Measurements from ENCODE around the gene NXPE3. TPM values are rescaled to one million over a fixed set of nuclear protein-coding genes. Genes with fewer than 3 reads are reported as not detected.

Gene NXPE3
- total RNA-seq, 1 donor from 2014 or later = 17.1 TPM

GRCh38 chr3:101867996-101868395 lies 89.0 kb downstream of the NXPE3 start:
- DNase-seq (ENCODE audit: low spot score in 2 of 2) = no peak
- no peak for FAIRE-seq

- no peak for FAIRE-seq
- no peak for DNase-seq (ENCODE audit: low spot score in 2 of 2)
Observed at GRCh38 chr3:101868534-101869464, 89.8 kb downstream of the NXPE3 start.

GRCh38 chr3:101870138-101870537 lies 91.1 kb downstream of the NXPE3 start:
- no peak for FAIRE-seq
- no peak for DNase-seq (ENCODE audit: low spot score in 2 of 2)

GRCh38 chr3:101873619-101874018 lies 94.6 kb downstream of the NXPE3 start:
- FAIRE-seq (no peak), DNase-seq (ENCODE audit: low spot score in 2 of 2) (no peak)

- FAIRE-seq = no peak
- no peak for DNase-seq (ENCODE audit: low spot score in 2 of 2)
Observed at GRCh38 chr3:101876142-101876541, 97.1 kb downstream of the NXPE3 start.

Other genes starting within 250 kb of the NXPE3 start
- 54.2 TPM for gene TRMT10C, start 217.3 kb upstream of the NXPE3 start, total RNA-seq
- 124 TPM for gene PCNP, start 205.0 kb upstream of the NXPE3 start, total RNA-seq
- gene ZBTB11, start 102.1 kb upstream of the NXPE3 start, total RNA-seq = 52.6 TPM
- 4,229 TPM for gene RPL24, start 92.5 kb upstream of the NXPE3 start, total RNA-seq
- gene CEP97, start 54.6 kb upstream of the NXPE3 start, total RNA-seq = 72.2 TPM
- 2.4 TPM for gene NFKBIZ, start 70.3 kb downstream of the NXPE3 start, total RNA-seq